Measurements from ENCODE around the gene EPN3.

Gene EPN3

GRCh38 chr17:50577451-50577954 lies 45.0 kb downstream of the EPN3 start:
- POLR2A ChIA-PET (ENCODE audit: low non-redundant PET): no interaction called here
- H3K27ac ChIP-seq: no peak overlapping the region
- no peak for DNase-seq (ENCODE audit: low spot score)
- no peak for TF ChIP-seq CTCF (conservative IDR thresholded peaks at IDR 0.05; ENCODE audit: low read depth)
- CTCF ChIA-PET: no interaction called here

DNA sequence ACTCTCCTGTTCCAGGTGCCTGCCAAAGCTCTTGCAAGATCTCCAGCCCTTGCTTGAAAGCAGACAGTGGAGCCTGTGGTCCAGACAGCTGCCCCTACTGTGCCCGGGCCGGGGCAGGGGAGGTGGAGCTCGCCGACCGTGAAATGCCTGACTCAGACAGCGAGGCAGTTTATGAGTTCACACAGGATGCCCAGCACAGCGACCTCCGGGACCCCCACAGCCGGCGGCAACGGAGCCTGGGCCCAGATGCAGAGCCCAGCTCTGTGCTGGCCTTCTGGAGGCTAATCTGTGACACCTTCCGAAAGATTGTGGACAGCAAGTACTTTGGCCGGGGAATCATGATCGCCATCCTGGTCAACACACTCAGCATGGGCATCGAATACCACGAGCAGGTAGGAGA lies 45.6 kb downstream of the EPN3 start:
- DNase-seq (ENCODE audit: low spot score): no peak
- H3K27ac ChIP-seq: no peak overlapping the region
- CTCF ChIA-PET: no interaction called here
- TF ChIP-seq CTCF (conservative IDR thresholded peaks at IDR 0.05; ENCODE audit: low read depth): no peak
- POLR2A ChIA-PET (ENCODE audit: low non-redundant PET): no interaction called here

DNA sequence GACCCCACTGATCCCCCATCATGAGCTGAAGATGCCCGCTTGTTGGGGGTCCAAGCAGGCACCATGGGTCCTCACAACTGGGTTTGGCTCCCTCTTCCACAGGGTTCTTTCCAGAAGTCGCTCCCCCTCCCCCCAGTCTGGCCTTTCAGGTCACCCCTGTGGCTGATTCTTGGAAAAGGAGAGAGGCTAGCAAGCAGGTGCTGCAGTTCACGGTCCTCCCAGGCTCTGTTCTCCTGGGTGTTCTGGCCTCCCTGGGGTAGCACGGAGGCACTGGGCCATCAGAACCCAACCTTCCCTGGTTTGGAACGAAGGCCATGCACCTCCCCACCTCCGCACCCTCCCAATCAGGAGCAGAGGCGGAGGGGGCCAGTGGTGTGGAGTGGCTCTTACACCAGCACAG lies 46.9 kb downstream of the EPN3 start:
- CTCF ChIA-PET: no interaction called here
- POLR2A ChIA-PET (ENCODE audit: low non-redundant PET): no interaction called here
- DNase-seq (ENCODE audit: low spot score): no peak
- no peak for TF ChIP-seq CTCF (conservative IDR thresholded peaks at IDR 0.05; ENCODE audit: low read depth)
- no peak overlapping the region for H3K27ac ChIP-seq

DNA sequence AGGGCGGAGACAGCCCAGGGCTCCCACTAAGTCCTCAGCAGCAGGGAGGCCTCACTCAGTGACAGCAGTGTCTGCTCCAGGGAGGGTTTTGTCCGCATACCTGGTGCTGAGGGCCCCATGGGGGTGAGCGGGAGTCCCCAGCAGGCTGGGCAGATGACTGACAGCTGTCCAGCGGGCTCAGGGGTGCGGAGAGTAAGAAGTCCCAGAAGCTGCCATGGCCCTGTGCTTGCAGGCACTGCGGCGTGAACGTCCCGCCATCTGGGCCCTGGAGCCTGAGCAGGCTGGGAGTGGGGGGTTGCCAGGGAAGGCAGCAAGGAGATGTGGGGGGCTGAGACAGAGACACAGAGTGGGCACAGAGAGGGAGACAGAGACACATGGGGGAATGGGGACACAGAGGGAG lies 48.1 kb downstream of the EPN3 start:
- POLR2A ChIA-PET (ENCODE audit: low non-redundant PET): interaction anchor here (0.5 kb wide), 1 partner anchor 50 kb away, joined by 3 read pairs; no protein-coding TSS in a partner anchor
- no peak for DNase-seq (ENCODE audit: low spot score)
- CTCF ChIA-PET: no interaction called here
- no peak overlapping the region for H3K27ac ChIP-seq
- TF ChIP-seq CTCF (conservative IDR thresholded peaks at IDR 0.05; ENCODE audit: low read depth): no peak

DNA sequence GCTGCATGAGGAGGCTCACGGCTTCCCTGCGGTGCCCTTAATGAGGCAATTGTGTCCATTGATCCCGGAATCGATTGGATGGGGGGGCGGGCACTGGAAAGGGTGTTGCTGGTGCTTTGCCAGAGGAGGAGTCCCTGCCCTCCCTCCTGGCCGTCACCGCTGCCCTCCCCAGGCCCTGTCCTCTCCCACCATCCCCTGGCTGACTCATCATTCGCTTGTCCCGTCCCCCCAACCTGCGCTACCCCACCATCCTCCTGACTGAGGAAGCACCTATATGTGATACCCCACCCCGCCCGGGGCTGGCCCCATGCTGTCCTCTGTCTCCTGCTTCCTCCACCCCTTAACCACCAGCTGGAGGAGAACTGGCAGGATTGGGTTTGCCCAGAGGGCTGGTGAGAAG lies 48.8 kb downstream of the EPN3 start:
- no peak for TF ChIP-seq CTCF (conservative IDR thresholded peaks at IDR 0.05; ENCODE audit: low read depth)
- CTCF ChIA-PET: no interaction called here
- DNase-seq (ENCODE audit: low spot score): no peak
- no peak overlapping the region for H3K27ac ChIP-seq
- POLR2A ChIA-PET (ENCODE audit: low non-redundant PET): interaction anchor here (0.5 kb wide), 1 partner anchor 49 kb away, joined by 3 read pairs; no protein-coding TSS in a partner anchor

GRCh38 chr17:50582741-50583140 lies 50.2 kb downstream of the EPN3 start:
- no peak for DNase-seq (ENCODE audit: low spot score)
- TF ChIP-seq CTCF (conservative IDR thresholded peaks at IDR 0.05; ENCODE audit: low read depth): no peak
- ChIA-PET CTCF (interaction anchor here (0.5 kb wide), 1 partner anchor 175 kb away, joined by 5 read pairs; no protein-coding TSS in a partner anchor), POLR2A (ENCODE audit: low non-redundant PET) (no interaction called here)
- no peak overlapping the region for H3K27ac ChIP-seq

GRCh38 chr17:50583641-50584040 lies 51.1 kb downstream of the EPN3 start:
- no peak overlapping the region for H3K27ac ChIP-seq
- ChIA-PET CTCF (no interaction called here), POLR2A (ENCODE audit: low non-redundant PET) (no interaction called here)
- no peak for TF ChIP-seq CTCF (conservative IDR thresholded peaks at IDR 0.05; ENCODE audit: low read depth)
- DNase-seq (ENCODE audit: low spot score): no peak

All from RWPE1 (cell line).